ENCODE measurements around the gene RNF146. TPM values are rescaled to one million over a fixed set of nuclear protein-coding genes. Genes with fewer than 3 reads are reported as not detected.
A peak's percentile ranks its signal among the peaks of the same experiment; 100 is the strongest.

The RNF146 gene
- total and polyA plus RNA-seq, 8 donors: 8.7 to 28.6 (median 15.4) TPM

- DNase-seq (peak in 1 of 6 donors; percentile 41), FAIRE-seq (no peak), ATAC-seq (no peak)
Measured at GRCh38 chr6:127255286-127255685, 11.4 kb upstream of the RNF146 start.

GRCh38 chr6:127262896-127263295 lies 3.8 kb upstream of the RNF146 start:
- Histone ChIP-seq H3K36me3 (no peaks in the 10 kb centered on the region), H3K4me3 (no peak overlapping the region), H3K27me3 (no peaks in the 10 kb centered on the region), H3K4me1 (peaks cover 0 to 5% (median 0%) of the 10 kb centered on the region in 3 donors), H3K27ac (no peak overlapping the region), H3K9me3 (no peaks in the 10 kb centered on the region)
- no peak for DNase-seq
- 79 to 86% methylated on average over 1 of the region's 1 CpG for WGBS, 2 donors
- no peak for FAIRE-seq
- no peak for ATAC-seq
- intact Hi-C loops (cut with DNase I): no loop called here
- TF ChIP-seq CTCF (IDR thresholded peaks at IDR 0.05): no peak

More at GRCh38 chr6:127255286-127255685, 11.4 kb upstream of the RNF146 start:
- intact Hi-C loops (cut with DNase I): no loop called here
- no peaks in the 10 kb centered on the region for H3K4me1 ChIP-seq
- no peaks in the 10 kb centered on the region for H3K36me3 ChIP-seq
- H3K27ac ChIP-seq: no peak overlapping the region
- H3K9me3 ChIP-seq: no peaks in the 10 kb centered on the region
- H3K27me3 ChIP-seq: no peaks in the 10 kb centered on the region
- WGBS, 2 donors: 78 to 94% methylated on average over 6 of the region's 6 CpGs
- no peak overlapping the region for H3K4me3 ChIP-seq
- no peak for TF ChIP-seq CTCF (IDR thresholded peaks at IDR 0.05)

GRCh38 chr6:127263481-127263880 lies 3.2 kb upstream of the RNF146 start:
- FAIRE-seq (no peak), DNase-seq (no peak), ATAC-seq (no peak)
- WGBS, 2 donors: 63 to 67% methylated on average over 4 of the region's 4 CpGs
- peaks cover 0 to 9% (median 2%) of the 10 kb centered on the region in 3 donors for H3K4me1 ChIP-seq
- intact Hi-C loops (cut with DNase I): no loop called here
- H3K4me3 ChIP-seq: no peak overlapping the region
- no peaks in the 10 kb centered on the region for H3K36me3 ChIP-seq
- no peaks in the 10 kb centered on the region for H3K27me3 ChIP-seq
- H3K27ac ChIP-seq: no peak overlapping the region
- H3K9me3 ChIP-seq: no peaks in the 10 kb centered on the region
- TF ChIP-seq CTCF (IDR thresholded peaks at IDR 0.05): no peak

- Histone ChIP-seq H3K36me3 (no peaks in the 10 kb centered on the region), H3K4me1 (peaks cover 0 to 30% (median 17%) of the 10 kb centered on the region in 3 donors), H3K4me3 (peak overlapping the region; percentile 70 to 90 (median 88)), H3K9me3 (no peaks in the 10 kb centered on the region), H3K27ac (peak overlapping the region; percentile 97 to 100 (median 98)), H3K27me3 (no peaks in the 10 kb centered on the region)
- ATAC-seq (peak; percentile 76 to 89 (median 82)), DNase-seq (peak; percentile 40 to 84 (median 64)), FAIRE-seq (no peak)
- no peak for TF ChIP-seq CTCF (IDR thresholded peaks at IDR 0.05)
- whole genome bisulfite sequencing, 2 donors: 0 to 1% methylated on average over 53 to 64 of the region's 64 CpGs
- intact Hi-C loops (cut with DNase I): no loop called here
Measured at GRCh38 chr6:127266892-127267645, 405 bp downstream of the RNF146 start.
